HEK293 (cell line): ENCODE measurements around the gene DZIP3.

Experiments
- CTCF ChIP-seq: fragments of 450-650 bp; formaldehyde crosslinking; IDR thresholded peaks from 2 replicates; pipeline ENCODE4 v1.5.1; 2016; ENCODE audit warnings: missing biosample characterization, missing genetic modification characterization
- GLI4 ChIP-seq: fragments of 450-650 bp; formaldehyde crosslinking; IDR thresholded peaks from 2 replicates; pipeline ENCODE4 v1.5.1; 2016; ENCODE audit warnings: missing biosample characterization, missing genetic modification characterization
- KLF17 ChIP-seq: fragments of 450-650 bp; formaldehyde crosslinking; IDR thresholded peaks from 2 replicates; pipeline ENCODE4 v1.5.1; 2016; ENCODE audit warnings: missing biosample characterization, missing genetic modification characterization
- YY1 ChIP-seq: fragments of 450-650 bp; formaldehyde crosslinking; IDR thresholded peaks from 2 replicates; pipeline ENCODE4 v1.5.1; 2018; ENCODE audit warnings: missing biosample characterization, missing genetic modification characterization
- ZBTB21 ChIP-seq: fragments of 450-650 bp; formaldehyde crosslinking; IDR thresholded peaks from 2 replicates; pipeline ENCODE4 v1.5.1; 2017; ENCODE audit warnings: missing biosample characterization, missing genetic modification characterization
- ZBTB49 ChIP-seq: fragments of 450-650 bp; formaldehyde crosslinking; IDR thresholded peaks from 2 replicates; pipeline ENCODE4 v1.5.1; 2016; ENCODE audit warnings: missing biosample characterization, missing genetic modification characterization, low read depth
- ZNF544 ChIP-seq: fragments of 450-650 bp; formaldehyde crosslinking; IDR thresholded peaks from 2 replicates; pipeline ENCODE4 v1.5.0; 2017; ENCODE audit warnings: missing biosample characterization, missing genetic modification characterization
- ZNF596 ChIP-seq: fragments of 450-650 bp; IDR thresholded peaks from 2 replicates; pipeline ENCODE4 v1.5.0; 2018; ENCODE audit warnings: missing biosample characterization, mild to moderate bottlenecking, missing genetic modification characterization, moderate library complexity
- ZNF677 ChIP-seq: fragments of 450-650 bp; IDR thresholded peaks from 2 replicates; pipeline ENCODE4 v1.5.0; 2018; ENCODE audit warnings: missing biosample characterization, mild to moderate bottlenecking, missing genetic modification characterization, moderate library complexity

- TF ChIP-seq GLI4 (no peak), CTCF (tag by site-specific recombination) (no peak), ZBTB21 (no peak), YY1 (no peak), KLF17 (tag by site-specific recombination) (no peak), ZBTB49 (tag by site-specific recombination) (no peak), ZNF677 (tag by site-specific recombination) (no peak), ZNF596 (tag by site-specific recombination) (no peak), ZNF544 (no peak)
Observed at GRCh38 chr3:108728934-108729333, 139.4 kb downstream of the DZIP3 start.
